Cerebellar nuclear complex (tissue), 1 donor: ENCODE measurements around the gene MSI2.
"Not testable (repeated sequence)": the region's sequence is repeated elsewhere in the genome, so short reads cannot be mapped to it uniquely, and the experiment has no call there.

ENCODE experiments used
- DNase-seq, 2 experiments: peaks; one replicate each; lab custom pipeline; 2025; lab: John Stamatoyannopoulos, UW

MSI2 gene

GRCh38 chr17:57484826-57485565 is 228.7 kb downstream of the MSI2 start:
- no peak for DNase-seq

- DNase-seq: no peak
Observed at GRCh38 chr17:57485566-57485865, 229.2 kb downstream of the MSI2 start.

GRCh38 chr17:57485916-57486881 is 229.9 kb downstream of the MSI2 start:
- no peak for DNase-seq

GRCh38 chr17:57486882-57487301 is 230.6 kb downstream of the MSI2 start:
- peak; percentile 43 to 87 for DNase-seq

GRCh38 chr17:57487573-57487972 is 231.2 kb downstream of the MSI2 start:
- no peak for DNase-seq

GRCh38 chr17:57488856-57489255 is 232.5 kb downstream of the MSI2 start:
- no peak for DNase-seq

- no peak for DNase-seq
Observed at GRCh38 chr17:57489321-57489720, 233.0 kb downstream of the MSI2 start.

GRCh38 chr17:57490111-57490845 is 234.0 kb downstream of the MSI2 start:
- DNase-seq: no peak

- no peak for DNase-seq
Observed at GRCh38 chr17:57490890-57491289, 234.6 kb downstream of the MSI2 start.

- no peak for DNase-seq
Observed at GRCh38 chr17:57493171-57493570, 236.8 kb downstream of the MSI2 start.

- DNase-seq: no peak
Observed at GRCh38 chr17:57493625-57494024, 237.3 kb downstream of the MSI2 start.

- DNase-seq: no peak
Observed at GRCh38 chr17:57494443-57494842, 238.1 kb downstream of the MSI2 start.

GRCh38 chr17:57495771-57496170 is 239.4 kb downstream of the MSI2 start:
- DNase-seq: no peak

GRCh38 chr17:57496382-57496781 is 240.1 kb downstream of the MSI2 start:
- DNase-seq: no peak

- DNase-seq: no peak
Observed at GRCh38 chr17:57498443-57498842, 242.1 kb downstream of the MSI2 start.

GRCh38 chr17:57499221-57499620 is 242.9 kb downstream of the MSI2 start:
- not testable (repeated sequence) for DNase-seq

- DNase-seq: no peak
Observed at GRCh38 chr17:57499648-57500049, 243.3 kb downstream of the MSI2 start.

GRCh38 chr17:57501016-57501415 is 244.7 kb downstream of the MSI2 start:
- DNase-seq: no peak

- DNase-seq: no peak
Observed at GRCh38 chr17:57502022-57502421, 245.7 kb downstream of the MSI2 start.

- no peak for DNase-seq
Observed at GRCh38 chr17:57502811-57503241, 246.5 kb downstream of the MSI2 start.

GRCh38 chr17:57504208-57504607 is 247.9 kb downstream of the MSI2 start:
- no peak for DNase-seq
